Testis (tissue), 2 donors: ENCODE results near the gene GPR151.

Experiments used
- POLR2A ChIP-seq: fragments of 450-650 bp; IDR thresholded peaks from one replicate; pipeline ENCODE4 v1.6.1; 2017; ENCODE audit warnings: antibody characterized with exemption, mild to moderate bottlenecking, moderate library complexity
- TF ChIP-seq, protein P1 (sequence below), 3 experiments: fragments of 450-650 bp in 2 of 3; fragments of 200-600 bp in 1 of 3; sonication (generic) in 1 of 3; IDR thresholded peaks; one replicate each; pipeline ENCODE4 v1.5.1; 2016 to 2019; ENCODE audit warnings: antibody characterized with exemption in 3 of 3, mild to moderate bottlenecking in 2 of 3, moderate library complexity in 1 of 3

GRCh38 chr5:146539973-146540372 is 24.0 kb upstream of the GPR151 start:
- TF ChIP-seq, protein P1, sequence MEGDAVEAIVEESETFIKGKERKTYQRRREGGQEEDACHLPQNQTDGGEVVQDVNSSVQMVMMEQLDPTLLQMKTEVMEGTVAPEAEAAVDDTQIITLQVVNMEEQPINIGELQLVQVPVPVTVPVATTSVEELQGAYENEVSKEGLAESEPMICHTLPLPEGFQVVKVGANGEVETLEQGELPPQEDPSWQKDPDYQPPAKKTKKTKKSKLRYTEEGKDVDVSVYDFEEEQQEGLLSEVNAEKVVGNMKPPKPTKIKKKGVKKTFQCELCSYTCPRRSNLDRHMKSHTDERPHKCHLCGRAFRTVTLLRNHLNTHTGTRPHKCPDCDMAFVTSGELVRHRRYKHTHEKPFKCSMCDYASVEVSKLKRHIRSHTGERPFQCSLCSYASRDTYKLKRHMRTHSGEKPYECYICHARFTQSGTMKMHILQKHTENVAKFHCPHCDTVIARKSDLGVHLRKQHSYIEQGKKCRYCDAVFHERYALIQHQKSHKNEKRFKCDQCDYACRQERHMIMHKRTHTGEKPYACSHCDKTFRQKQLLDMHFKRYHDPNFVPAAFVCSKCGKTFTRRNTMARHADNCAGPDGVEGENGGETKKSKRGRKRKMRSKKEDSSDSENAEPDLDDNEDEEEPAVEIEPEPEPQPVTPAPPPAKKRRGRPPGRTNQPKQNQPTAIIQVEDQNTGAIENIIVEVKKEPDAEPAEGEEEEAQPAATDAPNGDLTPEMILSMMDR (IDR thresholded peaks at IDR 0.05), result no peak
- no peak for TF ChIP-seq POLR2A
